Activated CD4-positive, alpha-beta T cell treated with anti-CD3 and anti-CD28 coated beads for 36 hours (primary cell): ENCODE results near the gene ZXDC. TPM values are rescaled to one million over a fixed set of nuclear protein-coding genes. Genes with fewer than 3 reads are reported as not detected.

Experiments
- ATAC-seq: fragments of 200-7000 bp; cut with Tn5 transposase; one replicate; pipeline ENCODE4 v1.10.0; 2021; ENCODE audit warnings: mild to moderate bottlenecking, moderate library complexity
- CTCF ChIA-PET: fragments of 350-600 bp; sonication (Branson Sonifier 250); formaldehyde crosslinking; loops from one replicate; lab custom pipeline; 2021; ENCODE audit warnings: antibody characterized with exemption; lab: Charles Lee
- POLR2A ChIA-PET: fragments of 350-600 bp; sonication (Branson Sonifier 250); formaldehyde crosslinking; loops from one replicate; lab custom pipeline; 2021; ENCODE audit warnings: antibody characterized with exemption, inconsistent platforms; lab: Charles Lee
- DNase-seq: peaks from one replicate; pipeline ENCODE4 v3.0.0-alpha.2; 2020
- H3K27ac Mint-ChIP-seq: one replicate; pipeline ENCODE4 v1.8.0; 2021; ENCODE audit warnings: mixed read lengths
- H3K27me3 Mint-ChIP-seq: one replicate; pipeline ENCODE4 v1.8.0; 2021; ENCODE audit warnings: mixed read lengths
- H3K36me3 Mint-ChIP-seq: one replicate; pipeline ENCODE4 v1.8.0; 2021; ENCODE audit warnings: low read depth, mixed read lengths
- H3K4me1 Mint-ChIP-seq: one replicate; pipeline ENCODE4 v1.8.0; 2021; ENCODE audit warnings: mixed read lengths
- H3K4me3 Mint-ChIP-seq: one replicate; pipeline ENCODE4 v1.8.0; 2021; ENCODE audit warnings: mild to moderate bottlenecking, moderate library complexity, mixed read lengths
- H3K9me3 Mint-ChIP-seq: one replicate; pipeline ENCODE4 v1.8.0; 2021; ENCODE audit warnings: low read depth, mixed read lengths
- intact Hi-C, 2 experiments: fragments of 100-400 bp; cut with DNase I in 1 of 2; cut with micrococcal nuclease in 1 of 2; formaldehyde crosslinking; loops; one replicate each; pipeline versions ENCODE4 v1.14.2 to v1.15.1; 2022 to 2024; cut with DNase I, micrococcal nuclease
- total RNA-seq, 2 experiments: library from RNA; stranded (reverse); gene quantifications; one replicate each; pipeline ENCODE4 v1.2.3, GENCODE V29; 2021

Gene ZXDC
- total RNA-seq, 2 experiments from 2014 or later, result 21.6 to 23.1 TPM

DNA sequence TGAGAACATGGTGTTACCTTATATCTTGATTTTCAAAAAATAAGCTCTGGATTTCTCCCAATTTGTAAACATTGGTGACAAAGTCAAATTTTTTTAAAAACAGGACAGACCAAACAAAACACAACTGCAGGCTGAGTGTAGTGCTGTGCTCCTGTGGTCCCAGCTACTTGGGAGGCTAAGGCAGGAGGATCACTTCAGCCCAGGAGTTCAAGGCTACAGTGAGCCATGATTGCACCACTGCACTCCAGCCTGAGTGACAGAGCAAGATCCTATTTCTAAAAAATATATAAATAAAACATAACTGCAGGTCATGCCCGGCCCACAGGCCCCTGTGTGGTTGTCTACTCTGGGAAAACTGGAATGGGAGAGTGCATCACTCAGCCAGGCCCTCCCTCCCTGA lies 4.0 kb upstream of the ZXDC start:
- Mint-ChIP-seq H3K4me1 (peaks cover 6% of the 10 kb centered on the region), H3K27ac (no peak overlapping the region), H3K9me3 (no peaks in the 10 kb centered on the region), H3K4me3 (no peak overlapping the region), H3K27me3 (no peaks in the 10 kb centered on the region), H3K36me3 (no peaks in the 10 kb centered on the region)
- no peak for ATAC-seq
- CTCF ChIA-PET, result no interaction called here
- intact Hi-C loops, result loop anchor here (5.0 to 10.0 kb wide), 4 partner anchors 122 to 1745 kb away; partner anchors contain the start of genes KLF15 (in 1 of the 2), SLC41A3 (in 1 of the 2), SNX4 (in 1 of the 2) and UMPS (in 1 of the 2)
- POLR2A ChIA-PET, result no interaction called here
- no peak for DNase-seq

DNA sequence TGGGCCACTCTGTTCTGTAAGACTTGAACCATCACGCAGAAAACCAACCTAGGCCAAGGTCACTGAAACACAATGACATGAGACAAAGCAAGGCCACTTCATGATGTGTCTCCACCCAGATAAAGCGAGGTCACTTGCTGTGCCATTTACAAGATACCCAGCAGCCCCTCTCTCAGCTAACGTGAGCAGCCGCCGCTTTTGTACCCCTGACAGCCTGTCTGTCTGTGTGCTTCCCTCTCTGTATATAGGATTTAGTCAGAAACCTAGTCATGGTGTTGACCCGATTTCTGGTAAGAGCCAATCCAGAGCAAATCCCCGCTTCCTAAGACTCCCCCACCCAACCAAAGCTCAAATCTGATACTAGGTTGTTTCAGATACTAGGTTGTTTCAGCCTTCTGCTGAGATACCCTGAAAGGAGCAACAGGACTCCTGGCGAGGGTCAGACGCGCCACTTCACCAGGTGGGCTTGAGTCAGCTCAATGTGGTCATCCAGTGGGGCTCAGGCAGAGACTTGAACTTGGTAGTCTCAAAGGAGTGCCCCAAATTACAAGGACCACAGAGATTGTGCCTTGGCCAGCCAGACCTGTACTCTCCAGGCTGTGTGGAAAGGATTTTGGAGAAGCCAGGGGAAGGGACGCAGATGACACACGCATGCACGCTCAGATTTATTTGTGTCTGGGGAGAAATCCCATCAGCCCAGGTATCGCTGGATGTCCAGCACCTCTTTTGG lies 3.1 kb upstream of the ZXDC start:
- CTCF ChIA-PET, result no interaction called here
- ATAC-seq, result no peak
- H3K27ac Mint-ChIP-seq, result no peak overlapping the region
- H3K4me3 Mint-ChIP-seq, result no peak overlapping the region
- DNase-seq, result no peak
- peaks cover 13% of the 10 kb centered on the region for H3K4me1 Mint-ChIP-seq
- POLR2A ChIA-PET, result no interaction called here
- H3K36me3 Mint-ChIP-seq, result peaks cover under 1% of the 10 kb centered on the region
- intact Hi-C loops, result loop anchor here (5.0 to 10.0 kb wide), 4 partner anchors 121 to 1744 kb away; partner anchors contain the start of genes KLF15 (in 1 of the 2), SLC41A3 (in 1 of the 2), SNX4 (in 1 of the 2) and UMPS (in 1 of the 2)
- no peaks in the 10 kb centered on the region for H3K9me3 Mint-ChIP-seq
- H3K27me3 Mint-ChIP-seq, result no peaks in the 10 kb centered on the region

DNA sequence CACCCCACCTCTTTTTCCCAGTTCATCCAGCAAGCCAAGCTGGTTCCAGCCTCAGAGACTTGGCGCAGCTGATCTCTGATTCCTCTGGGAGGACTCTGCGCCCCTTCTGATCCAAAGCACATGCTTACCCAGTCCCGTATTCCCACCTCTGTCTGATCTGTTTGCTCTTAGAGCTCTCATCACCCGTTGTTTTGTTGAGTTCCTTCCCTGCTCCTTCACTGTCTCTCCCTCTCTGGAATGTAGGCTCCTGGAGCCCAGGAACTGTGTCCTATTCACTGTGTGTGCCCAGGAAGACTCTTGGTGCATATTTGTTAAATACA lies 1.3 kb upstream of the ZXDC start:
- Mint-ChIP-seq H3K4me3 (peak overlapping the region; percentile 80), H3K9me3 (no peaks in the 10 kb centered on the region), H3K36me3 (peaks cover 14% of the 10 kb centered on the region), H3K27me3 (no peaks in the 10 kb centered on the region), H3K4me1 (peaks cover 30% of the 10 kb centered on the region), H3K27ac (no peak overlapping the region)
- intact Hi-C loops, result loop anchor here (5.0 to 10.0 kb wide), 4 partner anchors 120 to 1742 kb away; partner anchors contain the start of genes KLF15 (in 1 of the 2), SLC41A3 (in 1 of the 2), SNX4 (in 1 of the 2) and UMPS (in 1 of the 2)
- ATAC-seq (no peak), DNase-seq (no peak)
- POLR2A ChIA-PET, result no interaction called here
- CTCF ChIA-PET, result no interaction called here

GRCh38 chr3:126476166-126477060 lies 722 bp upstream of the ZXDC start:
- Mint-ChIP-seq H3K9me3 (no peaks in the 10 kb centered on the region), H3K4me3 (peak overlapping the region; percentile 80), H3K4me1 (peaks cover 34% of the 10 kb centered on the region), H3K27ac (peak overlapping the region; percentile 75), H3K27me3 (no peaks in the 10 kb centered on the region), H3K36me3 (peaks cover 14% of the 10 kb centered on the region)
- CTCF ChIA-PET, result interaction anchor here (0.5 to 2.1 kb wide), 2 partner anchors 10 to 57 kb away, joined by 3 to 7 read pairs; no protein-coding TSS in a partner anchor
- DNase-seq, result no peak
- peak; percentile 28 for ATAC-seq
- intact Hi-C loops, result loop anchor here (1.0 to 10.0 kb wide), 8 partner anchors 119 to 1742 kb away; partner anchors contain the start of genes KLF15 (in 1 of the 2), MCM2 (in 1 of the 2), SLC41A3 (in 1 of the 2) and SNX4 (in 1 of the 2)
- POLR2A ChIA-PET, result no interaction called here

DNA sequence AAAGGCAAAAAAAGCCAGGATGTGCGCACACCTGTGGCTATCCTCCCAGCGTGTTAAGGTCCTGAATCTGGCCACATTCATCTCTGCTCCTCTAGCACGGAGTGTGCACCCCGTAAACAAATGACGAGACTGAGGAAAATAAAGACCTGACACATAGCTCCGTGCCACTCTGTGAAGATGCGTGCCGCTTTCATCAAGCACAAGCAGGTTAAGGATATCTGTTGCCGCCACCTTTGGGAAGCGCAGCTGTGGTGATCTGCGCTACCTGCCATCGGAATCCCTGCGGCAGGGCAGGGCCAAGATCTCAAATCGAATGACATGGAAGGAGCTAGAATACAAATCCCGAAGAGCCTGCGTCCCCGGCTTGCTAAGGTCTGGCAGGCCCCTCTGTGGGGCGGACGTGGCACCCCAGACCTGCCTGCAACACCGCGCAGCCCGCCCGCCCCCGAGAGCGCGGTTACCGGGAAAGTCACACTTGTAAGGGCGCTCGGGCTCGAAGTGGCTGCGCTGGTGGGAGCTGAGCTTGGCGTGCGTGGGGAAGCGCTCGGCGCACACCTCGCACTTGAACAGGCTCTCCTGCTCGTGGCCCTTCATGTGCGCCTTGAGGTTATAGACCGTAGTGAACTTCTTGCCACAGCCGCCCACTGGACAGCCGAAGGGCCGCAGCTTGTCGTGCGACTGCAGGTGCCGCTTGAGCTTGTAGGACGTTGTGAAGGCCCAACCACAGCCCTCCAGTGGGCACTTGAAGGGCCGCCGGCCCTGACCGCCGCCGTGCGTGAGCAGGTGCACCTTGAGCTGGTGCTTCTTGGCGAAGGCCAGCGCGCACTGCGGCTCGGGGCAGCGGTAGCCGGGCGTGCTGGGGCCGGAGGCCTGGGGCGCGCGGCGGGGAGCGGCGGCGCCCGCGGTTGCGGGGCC lies 936 bp downstream of the ZXDC start:
- intact Hi-C loops, result loop anchor here (1.0 to 10.0 kb wide), 12 partner anchors 117 to 1740 kb away; partner anchors contain the start of genes KLF15 (in 2 of the 2), SLC41A3 (in 2 of the 2), CHCHD6 (in 1 of the 2) and OSBPL11 (in 1 of the 2)
- no peaks in the 10 kb centered on the region for H3K9me3 Mint-ChIP-seq
- peak overlapping the region; percentile 91 for H3K27ac Mint-ChIP-seq
- peaks cover 29% of the 10 kb centered on the region for H3K36me3 Mint-ChIP-seq
- CTCF ChIA-PET, result interaction anchor here (0.5 to 2.1 kb wide), 8 partner anchors 8 to 1843 kb away, joined by 3 to 7 read pairs (median 3); no protein-coding TSS in a partner anchor
- POLR2A ChIA-PET, result interaction anchor here (0.6 kb wide), 1 partner anchor 41 kb away, joined by 3 read pairs; no protein-coding TSS in a partner anchor
- peak overlapping the region; percentile 95 for H3K4me3 Mint-ChIP-seq
- ATAC-seq, result peak; percentile 1
- peak; percentile 62 for DNase-seq
- H3K4me1 Mint-ChIP-seq, result peaks cover 42% of the 10 kb centered on the region
- no peaks in the 10 kb centered on the region for H3K27me3 Mint-ChIP-seq

DNA sequence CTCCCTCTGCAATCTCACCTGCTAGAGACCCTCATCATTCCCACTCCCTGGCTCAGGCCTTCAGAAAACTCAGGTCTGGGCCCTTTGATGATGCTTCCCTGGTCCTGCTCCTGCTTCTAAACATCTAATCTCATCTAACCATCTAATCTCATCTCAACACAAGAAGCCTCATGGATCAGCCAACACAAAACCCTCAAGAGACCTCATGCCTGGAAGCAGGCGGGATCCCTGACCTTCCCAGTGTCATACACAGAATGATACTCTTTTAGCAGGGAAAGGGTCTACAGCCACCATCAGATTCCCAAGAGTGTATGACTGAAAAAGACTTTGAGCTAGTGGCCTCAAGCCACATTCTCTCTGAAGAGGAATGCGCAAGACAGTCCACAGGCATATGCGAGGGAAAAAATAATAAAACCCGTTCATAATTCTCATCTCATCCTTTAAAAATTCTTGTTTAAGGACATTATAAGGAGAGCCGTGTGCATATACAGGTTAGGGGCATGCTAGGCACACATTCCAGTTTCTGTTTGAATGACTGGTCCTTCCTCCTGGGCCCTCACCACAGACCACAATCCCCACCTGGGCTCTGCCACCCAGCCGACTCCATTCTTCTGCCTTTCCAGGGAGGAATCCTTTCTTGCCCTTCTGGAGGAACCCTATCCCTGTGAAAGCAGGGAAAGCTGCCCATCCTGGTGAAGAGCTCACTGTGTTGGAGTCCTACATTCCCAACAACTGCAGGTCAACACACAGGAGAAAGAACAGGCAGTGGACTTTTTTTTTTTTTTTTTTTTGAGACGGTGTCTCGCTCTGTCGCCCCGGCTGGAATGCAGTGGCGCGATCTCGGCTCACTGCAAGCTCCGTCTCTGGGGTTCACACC lies 2.2 kb downstream of the ZXDC start:
- Mint-ChIP-seq H3K4me1 (peaks cover 52% of the 10 kb centered on the region), H3K27me3 (no peaks in the 10 kb centered on the region), H3K36me3 (peaks cover 40% of the 10 kb centered on the region), H3K4me3 (peak overlapping the region; percentile 95), H3K27ac (peak overlapping the region; percentile 53), H3K9me3 (no peaks in the 10 kb centered on the region)
- DNase-seq (peak; percentile 45), ATAC-seq (no peak)
- intact Hi-C loops, result loop anchor here (2.0 to 10.0 kb wide), 5 partner anchors 559 to 1739 kb away; partner anchors contain the start of genes OSBPL11 (in 1 of the 2), SNX4 (in 1 of the 2), TPRA1 (in 1 of the 2) and UMPS (in 1 of the 2)
- POLR2A ChIA-PET, result no interaction called here
- CTCF ChIA-PET, result interaction anchor here (0.5 kb wide), 1 partner anchor 502 kb away, joined by 3 read pairs; no protein-coding TSS in a partner anchor

- POLR2A ChIA-PET, result interaction anchor here (0.6 kb wide), 1 partner anchor 28 kb away, joined by 3 read pairs; no protein-coding TSS in a partner anchor
- ATAC-seq (no peak), DNase-seq (peak; percentile 25)
- Mint-ChIP-seq H3K36me3 (peaks cover 47% of the 10 kb centered on the region), H3K4me3 (peak overlapping the region; percentile 95), H3K9me3 (no peaks in the 10 kb centered on the region), H3K4me1 (peaks cover 60% of the 10 kb centered on the region), H3K27me3 (no peaks in the 10 kb centered on the region), H3K27ac (peak overlapping the region; percentile 53)
- CTCF ChIA-PET, result interaction anchor here (0.7 to 1.6 kb wide), 3 partner anchors 12 to 201 kb away, joined by 3 to 4 read pairs (median 3); no protein-coding TSS in a partner anchor
- intact Hi-C loops, result loop anchor here in 1 of 2 experiments (10.0 kb wide), 2 partner anchors 948 to 1738 kb away; partner anchors contain the start of genes SNX4 and UMPS
These were observed 3.2 kb downstream of the ZXDC start for GRCh38 chr3:126472277-126473006.

- peaks cover 64% of the 10 kb centered on the region for H3K36me3 Mint-ChIP-seq
- H3K27me3 Mint-ChIP-seq, result no peaks in the 10 kb centered on the region
- peaks cover 52% of the 10 kb centered on the region for H3K4me1 Mint-ChIP-seq
- no peaks in the 10 kb centered on the region for H3K9me3 Mint-ChIP-seq
- no peak overlapping the region for H3K4me3 Mint-ChIP-seq
- POLR2A ChIA-PET, result no interaction called here
- peak overlapping the region; percentile 52 for H3K27ac Mint-ChIP-seq
- intact Hi-C loops, result no loop called here
- DNase-seq, result no peak
- CTCF ChIA-PET, result interaction anchor here (0.6 kb wide), 1 partner anchor 197 kb away, joined by 4 read pairs; no protein-coding TSS in a partner anchor
- ATAC-seq, result no peak
These were observed 6.2 kb downstream of the ZXDC start for GRCh38 chr3:126469479-126469878.
